Prostate gland (tissue), 2 donors: ENCODE measurements around the gene KIF15. TPM values are rescaled to one million over a fixed set of nuclear protein-coding genes. Genes with fewer than 3 reads are reported as not detected.
"Not testable (repeated sequence)": the region's sequence is repeated elsewhere in the genome, so short reads cannot be mapped to it uniquely, and the experiment has no call there.

ENCODE experiments used
- DNase-seq: peaks from one replicate; pipeline ENCODE4 v3.0.0-alpha.2; 2019; ENCODE audit warnings: low spot score
- H3K27ac ChIP-seq, 2 donors: fragments of 200-600 bp; sonication (generic); 2 replicates each; pipeline ENCODE4 v1.5.1; 2017 to 2019
- H3K27me3 ChIP-seq: fragments of 200-600 bp; sonication (generic); replicated peaks from 2 replicates; pipeline ENCODE4 v1.5.1; 2019; ENCODE audit not compliant: insufficient read depth
- H3K36me3 ChIP-seq, 2 donors: fragments of 200-600 bp; sonication (generic); 1 replicate in 1 of 2; 2 replicates in 1 of 2; pipeline versions ENCODE4 v1.5.1 to v1.8.1; 2017 to 2019
- H3K4me1 ChIP-seq: fragments of 200-600 bp; sonication (generic); replicated peaks from 2 replicates; pipeline ENCODE4 v1.5.1; 2019
- H3K4me3 ChIP-seq, 2 donors: fragments of 200-600 bp; sonication (generic); 2 replicates each; pipeline ENCODE4 v1.5.1; 2017 to 2019
- H3K9me3 ChIP-seq: fragments of 200-600 bp; sonication (generic); 2 replicates; pipeline ENCODE4 v1.5.1; 2017
- POLR2A ChIP-seq: fragments of 450-650 bp; IDR thresholded peaks from one replicate; pipeline ENCODE4 v1.6.1; 2016; ENCODE audit warnings: antibody characterized with exemption, mild to moderate bottlenecking
- POLR2AphosphoS5 ChIP-seq: sonication (generic); formaldehyde crosslinking; IDR thresholded peaks from one replicate; pipeline ENCODE4 v1.6.1; 2017; ENCODE audit warnings: antibody characterized with exemption
- WGBS: methylation state at CpG from one replicate; pipeline ENCODE4 v1.1.5; 2018; 5-methylcytosine and 5-hydroxymethylcytosine counted together
- intact Hi-C: fragments of 100-400 bp; cut with DNase I; formaldehyde crosslinking; loops from one replicate; pipeline ENCODE4 v1.14.2; 2022
- total RNA-seq, 2 donors: library from RNA; depleted of rRNA; stranded (reverse); fragments of >200 nt; gene quantifications; one replicate each; pipeline ENCODE4 v1.1.0, GENCODE V29; 2016
- TF ChIP-seq, protein P1 (sequence below), 4 experiments: fragments of 200-600 bp in 2 of 4; fragments of 450-650 bp in 2 of 4; sonication (generic) in 2 of 4; IDR thresholded peaks; 1 replicate in 3 of 4; 2 replicates in 1 of 4; pipeline ENCODE4 v1.5.1; 2016 to 2019; ENCODE audit warnings: antibody characterized with exemption in 4 of 4, mild to moderate bottlenecking in 2 of 4, moderate library complexity in 2 of 4

The KIF15 gene
- total RNA-seq, 2 donors from 2014 or later = 0.55 to 4.8 TPM

DNA sequence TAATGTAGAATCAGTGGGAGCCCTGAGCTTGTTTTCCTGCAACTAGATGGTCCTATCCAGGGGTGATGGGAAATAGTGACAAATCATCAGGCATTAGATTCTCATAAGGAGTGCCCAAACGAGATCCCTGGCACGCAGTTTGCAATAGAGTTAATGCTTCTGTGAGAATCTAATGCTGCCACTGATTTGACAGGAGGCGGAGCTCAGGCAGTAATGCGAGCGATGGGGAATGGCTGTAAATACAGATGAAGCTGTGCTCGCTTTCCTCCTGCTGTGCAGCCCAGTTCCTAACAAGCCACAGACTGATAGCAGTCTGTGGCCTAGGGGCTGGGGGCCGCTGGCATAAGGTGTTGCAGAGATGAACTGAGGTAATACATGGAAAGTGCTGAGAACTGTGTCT lies 71.8 kb downstream of the KIF15 start:
- Histone ChIP-seq H3K4me1 (no peaks in the 10 kb centered on the region), H3K27ac (no peak overlapping the region), H3K4me3 (no peak overlapping the region), H3K36me3 (no peaks in the 10 kb centered on the region), H3K9me3 (no peaks in the 10 kb centered on the region), H3K27me3 (no peaks in the 10 kb centered on the region)
- no peak for DNase-seq
- TF ChIP-seq, protein P1, sequence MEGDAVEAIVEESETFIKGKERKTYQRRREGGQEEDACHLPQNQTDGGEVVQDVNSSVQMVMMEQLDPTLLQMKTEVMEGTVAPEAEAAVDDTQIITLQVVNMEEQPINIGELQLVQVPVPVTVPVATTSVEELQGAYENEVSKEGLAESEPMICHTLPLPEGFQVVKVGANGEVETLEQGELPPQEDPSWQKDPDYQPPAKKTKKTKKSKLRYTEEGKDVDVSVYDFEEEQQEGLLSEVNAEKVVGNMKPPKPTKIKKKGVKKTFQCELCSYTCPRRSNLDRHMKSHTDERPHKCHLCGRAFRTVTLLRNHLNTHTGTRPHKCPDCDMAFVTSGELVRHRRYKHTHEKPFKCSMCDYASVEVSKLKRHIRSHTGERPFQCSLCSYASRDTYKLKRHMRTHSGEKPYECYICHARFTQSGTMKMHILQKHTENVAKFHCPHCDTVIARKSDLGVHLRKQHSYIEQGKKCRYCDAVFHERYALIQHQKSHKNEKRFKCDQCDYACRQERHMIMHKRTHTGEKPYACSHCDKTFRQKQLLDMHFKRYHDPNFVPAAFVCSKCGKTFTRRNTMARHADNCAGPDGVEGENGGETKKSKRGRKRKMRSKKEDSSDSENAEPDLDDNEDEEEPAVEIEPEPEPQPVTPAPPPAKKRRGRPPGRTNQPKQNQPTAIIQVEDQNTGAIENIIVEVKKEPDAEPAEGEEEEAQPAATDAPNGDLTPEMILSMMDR (IDR thresholded peaks at IDR 0.05) = no peak
- TF ChIP-seq POLR2AphosphoS5 (no peak), POLR2A (no peak)
- intact Hi-C loops = no loop called here
- 74% methylated on average over 7 of the region's 7 CpGs for WGBS

DNA sequence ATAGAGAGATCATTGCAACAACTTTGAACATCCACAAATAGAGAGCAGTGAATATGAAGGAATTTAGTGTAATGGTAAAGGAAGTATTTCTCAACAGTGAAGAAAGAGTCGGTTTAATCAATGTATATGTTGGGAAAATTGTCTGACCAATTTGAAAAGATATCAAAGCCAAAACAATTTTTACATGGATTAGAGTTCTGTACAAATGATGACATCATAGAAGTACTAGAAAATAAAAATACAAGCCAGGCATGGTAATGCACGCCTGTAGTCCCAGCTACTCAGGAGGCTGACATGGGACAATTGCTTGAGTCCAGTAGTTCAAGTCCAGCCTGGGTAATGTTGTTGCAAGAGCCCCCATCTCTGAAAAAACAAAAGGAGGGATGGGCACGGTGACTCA lies 74.1 kb downstream of the KIF15 start:
- WGBS = 93% methylated on average over 3 of the region's 3 CpGs
- no peak for DNase-seq

DNA sequence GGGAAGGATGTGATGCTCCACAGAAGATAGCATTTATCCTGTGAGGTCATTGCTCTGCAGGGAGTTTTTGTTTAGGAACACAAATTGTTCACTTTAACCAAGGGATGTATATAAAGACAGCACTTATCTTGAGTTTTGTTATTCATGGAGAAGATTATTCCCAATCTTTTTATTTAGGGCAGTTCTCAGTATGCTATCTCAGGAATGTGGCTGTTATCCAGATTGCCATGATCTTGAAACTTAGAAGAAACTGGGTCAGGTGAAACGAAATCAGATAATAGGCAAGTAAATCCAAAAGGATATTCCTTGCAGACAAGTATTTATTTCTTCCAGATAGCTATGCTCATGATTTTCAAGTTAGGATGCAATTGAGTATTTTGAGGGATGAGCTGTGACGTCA lies 80.8 kb downstream of the KIF15 start:
- intact Hi-C loops = no loop called here
- Histone ChIP-seq H3K36me3 (no peaks in the 10 kb centered on the region), H3K9me3 (no peaks in the 10 kb centered on the region), H3K4me1 (no peaks in the 10 kb centered on the region), H3K4me3 (no peak overlapping the region), H3K27me3 (no peaks in the 10 kb centered on the region), H3K27ac (no peak overlapping the region)
- 74% methylated on average over 2 of the region's 2 CpGs for WGBS
- no peak for DNase-seq
- TF ChIP-seq POLR2AphosphoS5 (no peak), POLR2A (no peak)
- TF ChIP-seq, protein P1 (IDR thresholded peaks at IDR 0.05) = no peak

More for the DNA sequence above, 74.1 kb downstream of the KIF15 start:
- Histone ChIP-seq H3K4me1 (no peaks in the 10 kb centered on the region), H3K27ac (no peak overlapping the region), H3K9me3 (no peaks in the 10 kb centered on the region), H3K4me3 (no peak overlapping the region), H3K36me3 (no peaks in the 10 kb centered on the region), H3K27me3 (no peaks in the 10 kb centered on the region)
- intact Hi-C loops = no loop called here
- TF ChIP-seq POLR2AphosphoS5 (no peak), POLR2A (no peak)
- TF ChIP-seq, protein P1 (IDR thresholded peaks at IDR 0.05) = no peak

DNA sequence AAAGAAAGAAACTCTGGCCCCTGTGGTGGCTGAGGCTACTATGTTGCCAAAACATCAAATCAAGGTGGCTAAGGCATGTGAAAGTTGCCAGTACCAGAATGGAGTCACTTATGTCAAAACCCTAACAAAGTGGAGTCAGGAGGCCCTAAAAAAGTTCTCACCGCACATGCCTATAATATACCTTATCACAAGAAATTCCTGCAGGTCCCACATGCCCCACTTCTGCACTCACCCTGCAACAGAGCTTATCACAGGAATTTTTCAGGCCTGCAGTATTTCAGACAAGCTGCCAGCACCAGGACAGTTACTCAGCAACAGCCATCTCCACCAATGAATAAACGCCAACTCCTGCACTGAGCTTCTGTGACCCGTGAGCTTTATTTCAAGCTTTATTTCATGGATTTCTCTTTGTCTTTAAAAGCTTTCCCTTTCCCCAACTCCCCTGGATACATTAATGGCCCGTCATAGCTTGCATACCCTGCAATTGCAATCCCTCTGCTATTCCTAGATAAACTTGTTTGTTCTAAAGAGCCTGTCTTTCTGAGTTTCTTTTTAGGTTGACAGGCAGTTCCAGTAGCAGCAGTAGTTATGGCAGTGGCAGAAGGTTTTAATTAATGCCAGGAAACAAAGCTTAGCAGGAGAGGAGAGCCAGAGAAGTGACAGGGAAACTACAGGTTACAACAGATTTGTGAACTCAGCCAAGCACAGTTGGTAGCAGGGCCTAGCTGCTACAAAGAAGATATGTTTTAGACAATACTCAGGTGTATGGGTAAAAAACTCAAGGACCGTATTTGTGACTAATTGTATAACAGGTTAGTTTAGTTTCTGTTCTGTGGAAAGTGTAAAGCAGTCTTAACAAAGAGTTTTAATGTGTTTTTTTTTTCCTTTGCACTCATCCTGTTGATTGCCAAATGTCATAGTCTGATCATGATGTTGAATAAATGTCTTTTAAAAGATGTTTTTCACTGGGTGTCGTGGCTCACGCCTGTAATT lies 84.2 kb downstream of the KIF15 start:
- Histone ChIP-seq H3K4me1 (no peaks in the 10 kb centered on the region), H3K9me3 (no peaks in the 10 kb centered on the region), H3K36me3 (no peaks in the 10 kb centered on the region), H3K27me3 (no peaks in the 10 kb centered on the region), H3K27ac (no peak overlapping the region), H3K4me3 (no peak overlapping the region)
- TF ChIP-seq POLR2AphosphoS5 (no peak), POLR2A (no peak)
- TF ChIP-seq, protein P1 (IDR thresholded peaks at IDR 0.05) = no peak
- 36% methylated on average over 7 of the region's 7 CpGs for WGBS
- intact Hi-C loops = no loop called here
- no peak for DNase-seq

DNA sequence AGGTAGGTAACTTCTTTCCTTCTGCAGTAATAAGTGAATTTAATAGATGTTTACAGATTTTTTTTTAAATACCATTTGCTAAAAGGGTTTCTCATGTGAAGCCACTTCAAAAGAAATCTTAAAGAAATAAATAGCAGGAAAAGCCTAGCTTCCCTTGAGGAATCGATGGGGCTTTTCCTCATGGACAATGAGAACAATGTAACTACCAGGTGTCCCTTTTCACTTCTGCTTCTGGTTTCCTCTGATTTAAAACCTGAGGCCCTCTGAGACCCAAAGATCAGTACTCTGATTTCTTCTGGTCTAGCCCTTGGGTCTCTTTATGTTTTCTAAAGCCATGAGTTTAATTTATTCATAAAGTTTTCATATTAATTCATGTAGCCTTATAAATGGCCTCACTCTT lies 87.0 kb downstream of the KIF15 start:
- TF ChIP-seq, protein P1 (IDR thresholded peaks at IDR 0.05) = no peak
- no peak for TF ChIP-seq POLR2AphosphoS5
- no peak for TF ChIP-seq POLR2A
- no peaks in the 10 kb centered on the region for H3K27me3 ChIP-seq
- WGBS = 73% methylated on average over 1 of the region's 1 CpG
- no peaks in the 10 kb centered on the region for H3K9me3 ChIP-seq
- no peak overlapping the region for H3K27ac ChIP-seq
- intact Hi-C loops = no loop called here
- no peaks in the 10 kb centered on the region for H3K36me3 ChIP-seq
- DNase-seq = no peak
- no peaks in the 10 kb centered on the region for H3K4me1 ChIP-seq
- H3K4me3 ChIP-seq = no peak overlapping the region

DNA sequence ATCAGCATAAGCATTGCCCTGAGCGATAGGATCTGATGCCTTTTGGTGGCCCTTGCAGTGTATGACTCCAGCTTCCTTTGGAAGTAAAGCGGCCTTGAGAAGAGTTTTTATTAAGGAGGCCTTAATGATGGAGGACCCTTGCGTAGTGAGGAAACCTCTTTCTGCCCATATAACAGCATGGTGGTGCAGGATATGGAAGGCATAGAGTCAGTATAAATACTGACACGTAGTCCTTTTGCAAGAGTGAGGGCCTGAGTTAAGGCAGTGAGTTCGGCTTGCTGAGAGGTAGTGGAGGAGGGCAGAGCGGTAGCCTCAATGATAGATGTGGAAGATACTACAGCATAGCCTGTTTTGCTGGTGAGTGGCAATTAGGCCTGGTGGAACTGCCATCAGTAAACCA lies 95.1 kb downstream of the KIF15 start:
- H3K9me3 ChIP-seq, H3K4me3 ChIP-seq, H3K4me1 ChIP-seq, H3K36me3 ChIP-seq, H3K27me3 ChIP-seq, intact Hi-C loops, H3K27ac ChIP-seq, DNase-seq: not testable (repeated sequence)
- 95% methylated on average over 6 of the region's 6 CpGs for WGBS
